Forelimb muscle (tissue), 1 donor: ENCODE measurements around the gene NXPE4. TPM values are rescaled to one million over a fixed set of nuclear protein-coding genes. Genes with fewer than 3 reads are reported as not detected.
"Not testable (repeated sequence)": the region's sequence is repeated elsewhere in the genome, so short reads cannot be mapped to it uniquely, and the experiment has no call there.

Source experiments
- DNase-seq: peaks from one replicate; pipeline ENCODE4 v3.0.0-alpha.2; 2013; ENCODE audit warnings: low read depth
- polyA plus RNA-seq: library from polyadenylated mRNA; unstranded; fragments of 120-200 nt; gene quantifications from one replicate; pipeline ENCODE4 v1.2.1, GENCODE V29; 2013; ENCODE audit not compliant: insufficient read length

Gene NXPE4
- not detected for polyA plus RNA-seq

- DNase-seq: no peak
Observed at GRCh38 chr11:114595571-114595970, at the start of gene NXPE4. Gene NXPE4 (minus strand): TSS chr11:114595786. CDS start chr11:114594759, 1,027 bp downstream.

- not testable (repeated sequence) for DNase-seq
Observed at GRCh38 chr11:114639440-114639839, 43.9 kb upstream of the NXPE4 start.

- DNase-seq: not testable (repeated sequence)
Observed at GRCh38 chr11:114631445-114631965, 35.9 kb upstream of the NXPE4 start.

DNA sequence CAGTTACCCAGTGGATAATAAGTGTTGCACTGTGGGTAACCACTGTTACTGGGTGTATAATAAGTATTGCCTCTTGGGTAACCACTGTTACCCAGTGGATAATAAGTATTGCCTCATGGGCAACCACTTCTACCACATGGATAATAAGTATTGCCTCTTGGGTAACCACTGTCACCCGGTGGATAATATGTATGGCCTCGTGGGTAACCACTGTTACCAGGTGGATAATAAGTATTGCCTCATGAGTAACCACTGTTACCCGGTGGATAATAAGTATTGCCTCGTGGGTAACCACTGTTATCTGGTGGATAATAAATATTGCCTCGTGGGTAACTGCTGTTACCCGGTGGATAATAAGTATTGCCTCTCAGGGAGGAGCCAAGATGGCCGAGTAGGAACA is 29.7 kb upstream of the NXPE4 start:
- DNase-seq: no peak

- DNase-seq: no peak
Observed at GRCh38 chr11:114624455-114625207, 29.0 kb upstream of the NXPE4 start.

DNA sequence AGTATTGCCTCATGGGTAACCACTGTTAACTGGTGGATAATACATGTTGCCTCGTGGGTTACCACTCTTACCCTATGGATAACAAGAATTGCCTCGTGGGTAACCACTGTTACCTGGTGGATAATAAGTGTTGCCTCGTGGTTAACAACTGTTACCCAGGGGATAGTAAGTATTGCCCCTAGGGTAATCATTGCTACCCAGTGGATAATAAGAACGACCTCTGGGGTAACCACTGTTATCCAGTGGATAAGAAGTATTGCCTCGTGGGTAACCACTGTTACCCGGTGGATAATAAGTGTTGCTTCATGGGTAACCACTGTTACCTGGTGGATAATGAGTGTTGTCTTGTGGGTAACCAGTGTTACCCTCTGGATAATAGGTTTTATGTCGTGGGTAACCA is 28.1 kb upstream of the NXPE4 start:
- no peak for DNase-seq

- no peak for DNase-seq
Observed at GRCh38 chr11:114622858-114623257, 27.3 kb upstream of the NXPE4 start.

DNA sequence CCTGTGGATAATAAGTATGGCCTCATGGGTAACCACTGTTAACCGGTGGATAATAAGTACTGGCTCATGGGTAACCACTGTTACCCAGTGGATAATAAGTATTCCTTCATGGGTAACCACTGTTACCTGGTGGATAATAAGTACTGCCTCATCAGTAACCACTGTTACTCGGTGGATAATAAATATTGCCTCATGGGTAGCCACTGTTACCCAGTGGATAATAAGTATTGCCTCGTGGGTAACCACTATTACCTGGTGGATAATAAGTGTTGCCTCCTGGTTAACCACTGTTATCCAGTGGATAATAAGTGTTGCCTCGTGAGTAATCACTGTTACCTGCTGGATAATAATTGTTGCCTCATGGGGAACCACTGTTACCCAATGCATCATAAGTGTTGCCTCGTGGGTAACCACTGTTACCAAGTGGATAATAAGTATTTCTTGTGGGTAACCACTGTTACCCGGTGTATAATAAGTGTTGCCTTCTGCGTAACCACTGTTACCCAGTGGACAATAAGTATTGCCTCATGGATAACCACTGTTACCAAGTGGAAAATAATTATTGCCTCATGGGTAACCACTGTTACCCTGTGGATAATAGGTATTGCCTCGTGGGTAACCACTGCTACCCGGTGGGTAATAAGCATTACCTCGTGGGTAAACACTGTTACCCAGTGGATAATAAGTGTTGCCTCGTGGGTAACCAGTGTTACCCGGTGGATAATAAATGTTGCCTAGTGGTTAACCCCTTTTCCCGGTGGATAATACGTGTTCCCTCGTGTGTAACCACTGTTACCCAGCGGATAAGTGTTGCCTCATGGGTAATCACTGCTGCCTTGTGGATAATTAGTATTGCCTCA is 26.6 kb upstream of the NXPE4 start:
- no peak for DNase-seq

DNA sequence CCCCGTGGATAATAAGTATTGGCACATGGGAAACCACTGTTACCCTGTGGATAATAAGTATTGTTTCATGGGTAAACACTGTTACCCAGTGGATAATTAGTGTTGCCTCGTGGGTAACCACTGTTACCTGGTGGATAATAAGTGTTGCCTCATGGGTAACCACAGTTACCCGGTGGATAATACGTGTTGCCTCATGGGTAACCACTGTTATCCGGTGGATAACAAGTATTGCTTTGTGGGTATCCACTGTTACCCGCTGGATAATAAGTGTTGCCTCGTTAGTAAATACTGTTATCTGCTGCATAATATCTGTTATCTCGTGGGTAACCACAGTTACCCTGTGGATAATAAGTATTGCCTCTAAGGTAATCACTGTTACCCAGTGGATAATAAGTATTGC is 25.5 kb upstream of the NXPE4 start:
- DNase-seq: no peak

DNA sequence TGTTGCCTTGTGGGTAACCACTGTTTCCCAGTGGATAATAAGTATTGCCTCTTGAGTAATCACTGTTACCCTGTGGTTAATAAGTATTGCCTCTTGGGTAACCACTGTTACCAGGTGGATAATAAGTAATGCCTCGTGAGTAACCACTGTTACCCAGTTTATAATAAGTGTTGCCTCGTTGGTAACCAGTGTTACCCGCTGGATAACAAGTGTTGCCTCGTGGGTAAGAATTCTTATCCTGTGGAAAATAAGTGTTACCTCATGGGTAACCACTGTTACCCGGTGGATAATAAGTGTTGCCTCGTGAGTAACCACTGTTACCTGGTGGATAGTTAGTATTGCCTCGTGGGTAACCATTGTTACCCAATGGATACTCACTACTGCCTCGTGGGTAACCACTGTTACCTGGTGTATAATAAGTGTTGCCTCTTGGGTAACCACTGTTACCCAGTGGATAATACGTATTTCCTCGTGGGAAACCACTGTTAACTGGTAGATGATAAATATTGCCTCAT is 24.1 kb upstream of the NXPE4 start:
- DNase-seq: no peak

DNA sequence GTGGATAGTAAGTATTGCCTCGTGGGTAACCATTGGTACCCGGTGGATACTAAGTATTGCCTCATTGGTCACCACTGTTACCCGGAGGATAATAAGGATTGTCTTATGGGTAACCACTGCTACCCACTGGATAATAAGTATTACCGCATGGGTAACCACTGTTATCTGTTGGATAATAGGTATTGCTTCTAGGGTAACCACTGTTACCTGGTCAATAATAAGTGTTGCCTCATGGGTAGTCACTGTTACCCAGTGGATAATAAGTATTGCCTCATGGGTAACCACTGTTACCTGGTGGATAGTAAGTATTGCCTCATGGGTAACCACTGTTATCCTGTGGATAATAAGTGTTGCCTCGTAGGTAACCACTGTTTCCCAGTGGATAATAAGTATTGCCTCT is 22.6 kb upstream of the NXPE4 start:
- no peak for DNase-seq

DNA sequence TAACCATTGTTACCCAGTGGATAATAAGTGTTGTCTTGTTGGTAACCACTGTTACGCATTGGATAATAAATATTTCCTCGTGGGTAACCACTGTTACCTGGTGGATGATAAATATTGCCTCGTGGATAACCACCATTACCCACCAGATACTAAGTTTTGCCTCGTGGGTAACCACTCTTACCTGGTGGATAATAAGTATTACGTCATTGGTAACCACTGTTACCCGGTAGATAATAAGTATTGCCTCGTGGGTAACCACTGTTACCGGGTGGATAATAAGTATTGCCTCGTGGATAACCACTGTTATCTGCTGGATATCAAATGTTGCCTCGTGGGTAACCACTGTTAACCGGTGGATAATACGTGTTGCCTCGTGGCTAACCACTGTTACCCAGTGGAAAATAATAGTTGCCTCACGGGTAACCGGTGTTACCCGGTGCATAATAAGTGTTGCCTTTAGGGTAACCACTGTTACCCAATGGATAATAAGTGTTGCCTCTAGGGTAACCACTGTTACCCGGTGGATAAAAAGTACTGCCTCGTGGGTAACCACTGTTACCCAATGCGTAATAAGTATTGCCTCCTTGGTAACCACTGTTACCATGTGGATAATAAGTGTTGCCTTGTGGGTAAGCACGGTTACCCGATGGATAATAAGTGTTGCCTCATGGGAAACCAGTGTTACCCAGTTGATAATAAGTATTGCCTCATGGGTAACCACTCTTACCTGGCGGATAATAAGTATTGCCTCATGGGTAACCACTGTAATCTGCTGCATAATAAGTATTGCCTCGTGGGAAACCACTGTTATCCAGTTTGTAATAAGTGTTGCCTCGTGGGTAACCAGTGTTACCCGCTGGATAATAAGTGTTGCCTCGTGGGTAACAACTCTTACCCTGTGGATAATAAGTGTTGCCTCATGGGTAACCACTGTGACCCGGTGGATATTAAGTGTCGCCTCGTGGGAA is 21.9 kb upstream of the NXPE4 start:
- no peak for DNase-seq

- DNase-seq: no peak
Observed at GRCh38 chr11:114616516-114616915, 20.9 kb upstream of the NXPE4 start.

GRCh38 chr11:114615448-114616361 is 20.1 kb upstream of the NXPE4 start:
- no peak for DNase-seq

GRCh38 chr11:114614127-114614720 is 18.6 kb upstream of the NXPE4 start:
- no peak for DNase-seq

DNA sequence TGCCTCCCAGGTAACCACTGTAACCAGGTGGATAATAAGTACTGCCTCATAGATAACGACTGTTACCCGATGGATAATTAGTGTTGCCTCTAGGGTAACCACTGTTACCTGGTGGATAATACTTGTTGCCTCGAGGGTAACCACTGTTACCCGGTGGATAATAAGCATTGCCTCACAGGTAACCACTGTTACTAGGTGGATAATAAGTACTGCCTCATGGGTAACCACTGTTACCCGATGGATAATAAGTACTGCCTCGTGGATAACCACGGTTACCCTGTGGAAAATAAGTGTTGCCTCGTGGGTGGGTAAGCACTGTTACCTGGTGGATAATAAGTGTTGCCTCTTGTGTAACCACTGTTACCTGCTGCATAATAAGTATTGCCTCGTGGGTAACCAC is 17.5 kb upstream of the NXPE4 start:
- DNase-seq: not testable (repeated sequence)

- DNase-seq: no peak
Observed at GRCh38 chr11:114612686-114613085, 17.1 kb upstream of the NXPE4 start.

DNA sequence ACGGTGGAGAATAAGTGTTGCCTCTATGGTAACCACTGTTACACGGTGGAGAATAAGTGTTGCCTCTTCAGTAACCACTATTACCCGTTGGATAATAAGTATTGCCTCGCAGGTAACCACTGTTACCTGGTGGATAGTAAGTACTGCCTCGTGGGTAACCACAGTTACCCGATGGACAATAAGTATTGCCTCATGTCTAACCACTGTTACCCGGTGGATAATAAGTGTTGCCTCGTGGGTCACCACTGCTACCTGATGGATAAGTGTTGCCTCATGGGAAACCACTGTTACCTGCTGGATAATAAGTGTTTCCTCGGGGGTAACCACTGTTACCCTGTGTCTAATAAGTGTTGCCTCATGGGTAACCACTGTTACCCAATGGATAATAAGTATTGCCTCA is 16.6 kb upstream of the NXPE4 start:
- not testable (repeated sequence) for DNase-seq
